Stimulated activated CD8-positive, alpha-beta memory T cell treated with anti-CD3 and anti-CD28 coated beads, Interleukin-4, amount 100 ng/mL, for 48 hours (primary cell): ENCODE data around the gene AMZ2.
"Not testable (repeated sequence)": the region's sequence is repeated elsewhere in the genome, so short reads cannot be mapped to it uniquely, and the experiment has no call there.

ENCODE experiments used
- DNase-seq: peaks from one replicate; pipeline ENCODE4 v3.0.0-alpha.2; 2020

The AMZ2 gene

GRCh38 chr17:68220786-68221185 is 27.1 kb upstream of the AMZ2 start:
- DNase-seq = not testable (repeated sequence)

GRCh38 chr17:68221786-68222185 is 26.1 kb upstream of the AMZ2 start:
- DNase-seq = no peak

GRCh38 chr17:68222606-68223005 is 25.2 kb upstream of the AMZ2 start:
- no peak for DNase-seq

- DNase-seq = not testable (repeated sequence)
Observed at GRCh38 chr17:68225055-68225454, 22.8 kb upstream of the AMZ2 start.

GRCh38 chr17:68228039-68228680 is 19.7 kb upstream of the AMZ2 start:
- peak; percentile 62 for DNase-seq

GRCh38 chr17:68228817-68229570 is 18.8 kb upstream of the AMZ2 start:
- DNase-seq = no peak

- DNase-seq = no peak
Observed at GRCh38 chr17:68229619-68230018, 18.2 kb upstream of the AMZ2 start.

- not testable (repeated sequence) for DNase-seq
Observed at GRCh38 chr17:68231131-68231530, 16.7 kb upstream of the AMZ2 start.

GRCh38 chr17:68231541-68231940 is 16.3 kb upstream of the AMZ2 start:
- no peak for DNase-seq

- not testable (repeated sequence) for DNase-seq
Observed at GRCh38 chr17:68232741-68233140, 15.1 kb upstream of the AMZ2 start.

- DNase-seq = not testable (repeated sequence)
Observed at GRCh38 chr17:68234726-68235335, 13.0 kb upstream of the AMZ2 start.

- DNase-seq = not testable (repeated sequence)
Observed at GRCh38 chr17:68235336-68235791, 12.5 kb upstream of the AMZ2 start.

GRCh38 chr17:68237369-68238163 is 10.3 kb upstream of the AMZ2 start:
- peak; percentile 58 for DNase-seq

- DNase-seq = no peak
Observed at GRCh38 chr17:68238164-68238870, 9.5 kb upstream of the AMZ2 start.

- DNase-seq = peak; percentile 56
Observed at GRCh38 chr17:68238871-68239253, 9.0 kb upstream of the AMZ2 start.

- no peak for DNase-seq
Observed at GRCh38 chr17:68239632-68240366, 8.0 kb upstream of the AMZ2 start.

GRCh38 chr17:68246271-68247028 is 1.4 kb upstream of the AMZ2 start:
- DNase-seq = no peak

GRCh38 chr17:68248199-68248825 is 469 bp downstream of the AMZ2 start:
- DNase-seq = no peak

GRCh38 chr17:68248891-68249290 is 1.0 kb downstream of the AMZ2 start:
- DNase-seq = no peak

GRCh38 chr17:68249354-68249765 is 1.5 kb downstream of the AMZ2 start:
- DNase-seq = no peak
